H9 (cell line): ENCODE results near the gene PPP1R8. TPM values are rescaled to one million over a fixed set of nuclear protein-coding genes. Genes with fewer than 3 reads are reported as not detected.

Experiments
- DNase-seq: peaks from one replicate; pipeline ENCODE4 v3.0.0-alpha.2; 2017
- H2AFZ ChIP-seq: one replicate; pipeline ENCODE4 v1.6.1; 2013; ENCODE audit warnings: mild to moderate bottlenecking, low read length, control low read depth, moderate library complexity
- H2AK5ac ChIP-seq: 2 replicates; pipeline ENCODE4 v1.6.1; 2013; ENCODE audit warnings: low read length, control low read depth, mixed read lengths; ENCODE audit not compliant: insufficient read length
- H2BK120ac ChIP-seq: one replicate; pipeline ENCODE4 v1.6.1; 2013; ENCODE audit warnings: low read depth, mild to moderate bottlenecking, low read length, control low read depth, inconsistent platforms; ENCODE audit not compliant: poor library complexity, severe bottlenecking
- H2BK12ac ChIP-seq: 2 replicates; pipeline ENCODE4 v1.6.1; 2013; ENCODE audit warnings: low read length, control low read depth, mixed read lengths, low read depth; ENCODE audit not compliant: insufficient read length
- H2BK15ac ChIP-seq: 2 replicates; pipeline ENCODE4 v1.6.1; 2013; ENCODE audit warnings: low read depth, low read length, control low read depth
- H2BK20ac ChIP-seq: one replicate; pipeline ENCODE4 v1.6.1; 2013; ENCODE audit warnings: low read depth, mild to moderate bottlenecking, low read length, control low read depth, inconsistent platforms; ENCODE audit not compliant: poor library complexity, severe bottlenecking
- H2BK5ac ChIP-seq: 2 replicates; pipeline ENCODE4 v1.6.1; 2013; ENCODE audit warnings: low read length, control low read depth, mixed read lengths; ENCODE audit not compliant: insufficient read length
- H3K14ac ChIP-seq: 2 replicates; pipeline ENCODE4 v1.6.1; 2013; ENCODE audit warnings: low read length, control low read depth; ENCODE audit not compliant: insufficient read depth
- H3K18ac ChIP-seq: 2 replicates; pipeline ENCODE4 v1.6.1; 2013; ENCODE audit warnings: low read depth, mild to moderate bottlenecking, mixed read lengths, low read length, control low read depth; ENCODE audit not compliant: insufficient read length
- H3K23ac ChIP-seq: 2 replicates; pipeline ENCODE4 v1.6.1; 2013; ENCODE audit warnings: low read length, control low read depth, mixed read lengths, low read depth; ENCODE audit not compliant: insufficient read length
- H3K23me2 ChIP-seq: 2 replicates; pipeline ENCODE4 v1.6.1; 2013; ENCODE audit warnings: low read depth, mild to moderate bottlenecking, mixed read lengths, low read length, control low read depth; ENCODE audit not compliant: insufficient read length, poor library complexity, severe bottlenecking
- H3K27ac ChIP-seq: 2 replicates; pipeline ENCODE4 v1.5.1; 2013; ENCODE audit warnings: low read length, control low read depth, mixed read lengths, low read depth; ENCODE audit not compliant: insufficient read length
- H3K27me3 ChIP-seq: 2 replicates; pipeline ENCODE4 v1.6.1; 2013; ENCODE audit warnings: low read length, control low read depth, inconsistent platforms; ENCODE audit not compliant: insufficient read depth
- H3K4ac ChIP-seq: 2 replicates; pipeline ENCODE4 v1.6.1; 2013; ENCODE audit warnings: low read depth, mild to moderate bottlenecking, control low read depth, inconsistent platforms, low read length, moderate library complexity
- H3K4me1 ChIP-seq: 2 replicates; pipeline ENCODE4 v1.6.1; 2013; ENCODE audit warnings: low read length, control low read depth, inconsistent platforms; ENCODE audit not compliant: insufficient read depth
- H3K4me2 ChIP-seq: 2 replicates; pipeline ENCODE4 v1.6.1; 2013; ENCODE audit warnings: low read length, control low read depth, mixed read lengths; ENCODE audit not compliant: insufficient read length, insufficient read depth
- H3K56ac ChIP-seq: 2 replicates; pipeline ENCODE4 v1.6.1; 2013; ENCODE audit warnings: low read depth, mild to moderate bottlenecking, mixed read lengths, low read length, control low read depth; ENCODE audit not compliant: insufficient read length
- H3K79me1 ChIP-seq: 2 replicates; pipeline ENCODE4 v1.6.1; 2013; ENCODE audit warnings: low read depth, mild to moderate bottlenecking, moderate library complexity, low read length, control low read depth, inconsistent platforms; ENCODE audit not compliant: insufficient read depth, poor library complexity, severe bottlenecking
- H3K79me2 ChIP-seq: 2 replicates; pipeline ENCODE4 v1.6.1; 2013; ENCODE audit warnings: low read length, control low read depth, inconsistent platforms; ENCODE audit not compliant: insufficient read depth
- H3K9ac ChIP-seq: 2 replicates; pipeline ENCODE4 v1.6.1; 2013; ENCODE audit warnings: low read length, control low read depth, mixed read lengths; ENCODE audit not compliant: insufficient read length; ENCODE audit errors: extremely low read depth
- H3K9me3 ChIP-seq: one replicate; pipeline ENCODE4 v1.6.1; 2013; ENCODE audit warnings: low read depth, low read length, inconsistent platforms; ENCODE audit not compliant: control insufficient read depth
- H3T11ph ChIP-seq: one replicate; pipeline ENCODE4 v1.6.1; 2013; ENCODE audit warnings: mild to moderate bottlenecking, low read length, control low read depth, inconsistent platforms
- H4K20me1 ChIP-seq: one replicate; pipeline ENCODE4 v1.6.1; 2013; ENCODE audit not compliant: control insufficient read depth, insufficient read length, insufficient read depth
- H4K5ac ChIP-seq: 2 replicates; pipeline ENCODE4 v1.6.1; 2013; ENCODE audit warnings: low read depth, mild to moderate bottlenecking, mixed read lengths, low read length, control low read depth; ENCODE audit not compliant: insufficient read length
- H4K8ac ChIP-seq: replicated peaks from 2 replicates; pipeline ENCODE4 v1.6.1; 2013; ENCODE audit warnings: low read length, control low read depth, mixed read lengths, low read depth; ENCODE audit not compliant: insufficient read length
- H4K91ac ChIP-seq: 2 replicates; pipeline ENCODE4 v1.6.1; 2013; ENCODE audit warnings: low read depth, mild to moderate bottlenecking, moderate library complexity, mixed read lengths, low read length, control low read depth; ENCODE audit not compliant: insufficient read length
- H3K27ac Mint-ChIP-seq, 3 experiments: 2 replicates in 2 of 3; 3 replicates in 1 of 3; pipeline ENCODE4 v1.8.0; 2020 to 2021; ENCODE audit warnings: mixed read lengths in 3 of 3, mild to moderate bottlenecking in 1 of 3, moderate library complexity in 1 of 3
- H3K27me3 Mint-ChIP-seq: 2 replicates; pipeline ENCODE4 v1.8.0; 2021; ENCODE audit warnings: low read depth, mild to moderate bottlenecking, moderate library complexity, mixed read lengths
- H3K36me3 Mint-ChIP-seq, 3 experiments: 2 replicates in 2 of 3; 3 replicates in 1 of 3; pipeline ENCODE4 v1.8.0; 2020 to 2021; ENCODE audit warnings: low read depth in 3 of 3, mixed read lengths in 3 of 3; ENCODE audit not compliant: insufficient read depth in 1 of 3
- H3K4me1 Mint-ChIP-seq, 2 experiments: 2 replicates each; pipeline ENCODE4 v1.8.0; 2020; ENCODE audit warnings: mixed read lengths in 2 of 2
- H3K4me3 Mint-ChIP-seq, 2 experiments: 2 replicates in 1 of 2; 3 replicates in 1 of 2; pipeline ENCODE4 v1.8.0; 2020 to 2021; ENCODE audit warnings: mild to moderate bottlenecking in 2 of 2, mixed read lengths in 2 of 2, moderate library complexity in 1 of 2
- H3K9me3 Mint-ChIP-seq, 2 experiments: 2 replicates in 1 of 2; 3 replicates in 1 of 2; pipeline ENCODE4 v1.8.0; 2020; ENCODE audit warnings: mild to moderate bottlenecking in 2 of 2, mixed read lengths in 2 of 2, moderate library complexity in 1 of 2
- CTCF ChIP-seq: fragments of 200-600 bp; sonication (generic); conservative IDR thresholded peaks from 3 replicates; pipeline ENCODE4 v1.8.0; 2021; ENCODE audit warnings: antibody characterized with exemption, mild to moderate bottlenecking
- total RNA-seq: library from RNA; stranded (reverse); gene quantifications from 2 replicates; pipeline ENCODE4 v1.2.1, GENCODE V29; 2021

PPP1R8 gene
- total RNA-seq, 1 experiment from 2014 or later, result 58.8 TPM

GRCh38 chr1:27785781-27786455 is 44.7 kb upstream of the PPP1R8 start:
- Histone ChIP-seq H2BK120ac (no peak overlapping the region), H4K8ac (no peak overlapping the region), H3K79me2 (no peaks in the 10 kb centered on the region), H2BK20ac (no peak overlapping the region), H3K18ac (no peak overlapping the region), H4K20me1 (no peaks in the 10 kb centered on the region), H3K14ac (no peak overlapping the region), H3K9me3 (no peaks in the 10 kb centered on the region), H3K27me3 (no peaks in the 10 kb centered on the region), H3K9ac (no peak overlapping the region), H3K23ac (no peak overlapping the region), H3K4me1 (no peaks in the 10 kb centered on the region), H2AFZ (no peak overlapping the region), H4K5ac (no peak overlapping the region), H2AK5ac (no peak overlapping the region), H3K56ac (no peak overlapping the region), H3K79me1 (no peaks in the 10 kb centered on the region), H2BK5ac (no peak overlapping the region), H3K4ac (no peak overlapping the region), H3K27ac (no peak overlapping the region), H3T11ph (no peak overlapping the region), H3K4me2 (no peak overlapping the region), H3K23me2 (no peaks in the 10 kb centered on the region), H2BK12ac (no peak overlapping the region), H2BK15ac (no peak overlapping the region), H4K91ac (no peak overlapping the region)
- H3K36me3 Mint-ChIP-seq, result peaks cover 9 to 13% (median 9%) of the 10 kb centered on the region in 3 experiments; a peak in 6 of 7 replicates
- no peak for DNase-seq
- no peaks in the 10 kb centered on the region for H3K9me3 Mint-ChIP-seq
- no peaks in the 10 kb centered on the region for H3K27me3 Mint-ChIP-seq
- H3K4me1 Mint-ChIP-seq, result no peaks in the 10 kb centered on the region
- no peak overlapping the region for H3K4me3 Mint-ChIP-seq
- TF ChIP-seq CTCF, result no peak
- peak overlapping the region in 2 of 3 experiments; percentile 6 to 50; a peak in 2 of 7 replicates for H3K27ac Mint-ChIP-seq
